COR-L47 (cell line): ENCODE measurements around the gene RRP12.

Experiments used
- DNase-seq: peaks from one replicate; lab custom pipeline; 2025; lab: John Stamatoyannopoulos, UW

Gene RRP12

GRCh38 chr10:97312897-97313296, 88.2 kb downstream of the RRP12 start:
- no peak for DNase-seq

GRCh38 chr10:97311111-97311626, 90.0 kb downstream of the RRP12 start:
- no peak for DNase-seq

GRCh38 chr10:97307866-97308780, 93.0 kb downstream of the RRP12 start:
- no peak for DNase-seq

GRCh38 chr10:97307441-97307840, 93.7 kb downstream of the RRP12 start:
- no peak for DNase-seq
